ENCODE measurements around the gene MAP3K12. TPM values are rescaled to one million over a fixed set of nuclear protein-coding genes. Genes with fewer than 3 reads are reported as not detected.

The MAP3K12 gene
- polyA plus RNA-seq, 1 experiment: 35.7 TPM

- no peak overlapping the region for H3K27ac ChIP-seq (ENCODE audit: low read depth, low read length)
- no peaks in the 10 kb centered on the region for H3K9me3 ChIP-seq (ENCODE audit: control insufficient read depth, insufficient read depth, low read length)
- no peak for DNase-seq (ENCODE audit: low read depth, low spot score)
- H3K4me3 ChIP-seq (ENCODE audit: low read depth, low read length): no peak overlapping the region
- TF ChIP-seq CTCF (IDR thresholded peaks at IDR 0.05; ENCODE audit: low read depth, low read length): no peak
- ChIA-PET POLR2A (interaction anchor here (0.7 to 1.7 kb wide), 2 partner anchors 12 to 186 kb away, joined by 5 to 10 read pairs; partner anchors contain the start of gene TARBP2), CTCF (interaction anchor here (1.0 to 1.7 kb wide), 2 partner anchors 12 to 144 kb away, joined by 4 to 5 read pairs; no protein-coding TSS in a partner anchor)
- no peaks in the 10 kb centered on the region for H3K27me3 ChIP-seq (ENCODE audit: control insufficient read depth, insufficient read depth, low read length)
Measured at GRCh38 chr12:53489242-53489864, 9.9 kb downstream of the MAP3K12 start.

- no peak for DNase-seq (ENCODE audit: low read depth, low spot score)
- Histone ChIP-seq H3K4me3 (ENCODE audit: low read depth, low read length) (no peak overlapping the region), H3K27me3 (ENCODE audit: control insufficient read depth, insufficient read depth, low read length) (no peaks in the 10 kb centered on the region), H3K27ac (ENCODE audit: low read depth, low read length) (no peak overlapping the region), H3K9me3 (ENCODE audit: control insufficient read depth, insufficient read depth, low read length) (no peaks in the 10 kb centered on the region)
- no peak for TF ChIP-seq CTCF (IDR thresholded peaks at IDR 0.05; ENCODE audit: low read depth, low read length)
- ChIA-PET POLR2A (interaction anchor here (1.0 kb wide), 1 partner anchor 12 kb away, joined by 3 read pairs; the partner anchor contains the start of gene MAP3K12), CTCF (no interaction called here)
Measured at GRCh38 chr12:53486736-53487487, 12.3 kb downstream of the MAP3K12 start.

DNA sequence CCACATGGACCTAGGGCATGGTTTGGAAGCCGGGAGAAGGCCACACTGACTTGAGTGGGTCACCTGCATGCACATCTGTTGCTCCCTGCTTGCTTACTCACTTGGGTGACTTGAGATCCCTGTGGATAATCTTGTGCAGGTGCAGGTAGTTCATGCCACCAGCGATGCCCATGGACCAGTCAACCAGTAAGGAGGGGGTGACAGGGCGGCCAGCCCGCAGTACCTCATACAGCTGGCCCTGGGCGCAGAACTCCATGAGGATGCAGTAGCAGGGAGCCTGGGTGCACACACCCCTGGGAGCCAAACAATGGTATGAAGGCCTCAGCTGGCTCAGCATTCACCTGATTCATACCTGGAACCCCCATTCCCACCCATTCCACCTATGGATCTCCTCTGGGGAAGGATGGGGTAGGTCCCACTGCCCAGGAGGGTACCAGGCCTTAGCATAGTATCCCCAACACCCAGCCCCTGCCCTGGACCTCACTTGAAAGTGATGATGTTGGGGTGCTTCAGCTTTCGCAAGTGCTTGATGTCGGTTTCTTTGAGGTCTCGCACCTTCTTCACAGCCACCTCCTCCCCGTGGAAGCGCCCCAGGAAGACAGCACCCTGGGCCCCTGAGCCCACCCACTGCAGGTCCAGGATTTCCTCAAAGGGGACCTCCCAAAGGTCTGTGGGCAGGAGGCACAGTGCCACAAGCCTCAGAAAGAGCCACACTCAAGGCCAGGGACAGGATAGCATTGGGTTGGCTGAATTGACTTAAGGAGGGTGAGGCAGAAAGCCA, 13.1 kb downstream of the MAP3K12 start:
- CTCF ChIA-PET: no interaction called here
- no peaks in the 10 kb centered on the region for H3K9me3 ChIP-seq (ENCODE audit: control insufficient read depth, insufficient read depth, low read length)
- DNase-seq (ENCODE audit: low read depth, low spot score): no peak
- H3K27me3 ChIP-seq (ENCODE audit: control insufficient read depth, insufficient read depth, low read length): no peaks in the 10 kb centered on the region
- TF ChIP-seq CTCF (IDR thresholded peaks at IDR 0.05; ENCODE audit: low read depth, low read length): no peak
- H3K27ac ChIP-seq (ENCODE audit: low read depth, low read length): no peak overlapping the region
- no peak overlapping the region for H3K4me3 ChIP-seq (ENCODE audit: low read depth, low read length)
- POLR2A ChIA-PET: no interaction called here

DNA sequence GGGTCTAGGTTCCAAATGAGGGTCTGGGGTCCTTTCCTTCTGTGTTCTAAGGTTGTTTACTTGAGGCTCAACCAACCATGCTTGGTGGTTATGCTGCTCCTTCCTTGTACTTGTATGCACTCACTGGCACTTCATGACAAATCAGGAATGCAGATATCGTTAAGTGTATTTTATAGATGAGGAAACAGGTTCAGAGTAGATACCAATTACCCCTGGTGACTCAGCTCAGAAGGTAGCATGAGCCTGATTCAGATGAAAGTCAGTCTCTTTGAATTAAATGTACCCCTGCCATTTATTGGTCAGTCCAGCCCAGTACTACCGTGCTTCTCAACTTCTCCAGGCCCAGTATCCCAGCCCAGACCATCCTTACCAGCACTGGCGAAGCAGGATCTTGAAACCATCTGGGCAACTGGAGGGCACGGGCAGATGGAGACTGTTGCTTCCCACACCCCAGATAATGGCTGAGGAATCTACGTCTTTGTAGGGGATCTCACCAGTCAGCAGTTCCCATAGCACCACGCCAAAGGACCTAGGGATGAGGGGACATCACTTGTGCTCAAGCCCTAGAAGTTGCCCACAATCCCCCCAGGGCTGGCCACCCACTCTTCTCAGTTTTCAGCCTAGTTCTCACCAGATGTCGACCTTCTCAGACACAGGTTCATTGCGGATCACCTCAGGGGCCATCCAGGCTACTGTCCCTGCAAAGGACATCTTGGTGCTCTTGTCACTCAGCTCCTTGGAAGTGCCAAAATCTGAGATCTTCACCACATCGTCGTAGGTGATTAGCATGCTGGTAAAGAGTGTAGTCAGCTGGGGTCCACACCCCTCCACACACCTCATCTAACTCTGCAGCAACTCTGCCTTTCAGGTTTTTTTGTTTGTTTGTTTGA, 14.3 kb downstream of the MAP3K12 start:
- ChIA-PET CTCF (no interaction called here), POLR2A (no interaction called here)
- Histone ChIP-seq H3K9me3 (ENCODE audit: control insufficient read depth, insufficient read depth, low read length) (no peaks in the 10 kb centered on the region), H3K4me3 (ENCODE audit: low read depth, low read length) (no peak overlapping the region), H3K27me3 (ENCODE audit: control insufficient read depth, insufficient read depth, low read length) (no peaks in the 10 kb centered on the region), H3K27ac (ENCODE audit: low read depth, low read length) (no peak overlapping the region)
- DNase-seq (ENCODE audit: low read depth, low spot score): no peak
- TF ChIP-seq CTCF (IDR thresholded peaks at IDR 0.05; ENCODE audit: low read depth, low read length): no peak

All from AG04450 (cell line).